ACC112 (cell line): ENCODE results near the gene MTG2.

ENCODE experiments used
- H2AFZ ChIP-seq: fragments of 200-600 bp; sonication (generic); one replicate; pipeline ENCODE4 v1.6.0; 2017; ENCODE audit warnings: antibody characterized with exemption, low read length; ENCODE audit not compliant: unreplicated experiment
- H3K27ac ChIP-seq: fragments of 200-600 bp; sonication (generic); 2 replicates; pipeline ENCODE4 v1.5.1; 2014; ENCODE audit warnings: low read depth, mild to moderate bottlenecking, antibody characterized with exemption, low read length, moderate library complexity
- H3K27me3 ChIP-seq: fragments of 200-600 bp; sonication (generic); 2 replicates; pipeline ENCODE4 v1.6.1; 2014; ENCODE audit warnings: mild to moderate bottlenecking, antibody characterized with exemption, low read length, moderate library complexity, mixed read lengths; ENCODE audit not compliant: insufficient read depth
- H3K36me3 ChIP-seq: fragments of 200-600 bp; sonication (generic); 2 replicates; pipeline ENCODE4 v1.6.1; 2016; ENCODE audit warnings: mild to moderate bottlenecking, antibody characterized with exemption, low read length, moderate library complexity, mixed read lengths; ENCODE audit not compliant: insufficient read depth
- H3K4me1 ChIP-seq: fragments of 200-600 bp; sonication (generic); one replicate; pipeline ENCODE4 v1.6.1; 2016; ENCODE audit warnings: low read length, mixed read lengths; ENCODE audit not compliant: insufficient read depth, unreplicated experiment, control insufficient read depth
- H3K4me3 ChIP-seq: fragments of 200-600 bp; sonication (generic); 2 replicates; pipeline ENCODE4 v1.5.1; 2014; ENCODE audit warnings: mild to moderate bottlenecking, low read depth, low read length
- H3K79me2 ChIP-seq: fragments of 200-600 bp; sonication (generic); one replicate; pipeline ENCODE4 v1.6.0; 2016; ENCODE audit warnings: low read length; ENCODE audit not compliant: control insufficient read depth, unreplicated experiment, insufficient read depth

The MTG2 gene

GRCh38 chr20:62229667-62230066 lies 46.8 kb downstream of the MTG2 start:
- Histone ChIP-seq H3K4me3 (no peak overlapping the region), H3K27ac (no peak overlapping the region), H2AFZ (no peak overlapping the region), H3K4me1 (no peaks in the 10 kb centered on the region), H3K36me3 (no peaks in the 10 kb centered on the region), H3K79me2 (no peaks in the 10 kb centered on the region), H3K27me3 (peaks cover 29% of the 10 kb centered on the region)

GRCh38 chr20:62230276-62230675 lies 47.4 kb downstream of the MTG2 start:
- no peak overlapping the region for H2AFZ ChIP-seq
- H3K4me1 ChIP-seq: no peaks in the 10 kb centered on the region
- no peak overlapping the region for H3K27ac ChIP-seq
- H3K79me2 ChIP-seq: no peaks in the 10 kb centered on the region
- peaks cover 23% of the 10 kb centered on the region for H3K27me3 ChIP-seq
- H3K36me3 ChIP-seq: no peaks in the 10 kb centered on the region
- H3K4me3 ChIP-seq: no peak overlapping the region

- Histone ChIP-seq H3K79me2 (no peaks in the 10 kb centered on the region), H2AFZ (no peak overlapping the region), H3K36me3 (no peaks in the 10 kb centered on the region), H3K27me3 (peaks cover 19% of the 10 kb centered on the region), H3K4me3 (no peak overlapping the region), H3K4me1 (no peaks in the 10 kb centered on the region), H3K27ac (no peak overlapping the region)
Measured at GRCh38 chr20:62230696-62231095, 47.9 kb downstream of the MTG2 start.

- Histone ChIP-seq H3K4me1 (no peaks in the 10 kb centered on the region), H3K27me3 (peaks cover 14% of the 10 kb centered on the region), H3K4me3 (no peak overlapping the region), H3K36me3 (no peaks in the 10 kb centered on the region), H2AFZ (no peak overlapping the region), H3K79me2 (no peaks in the 10 kb centered on the region), H3K27ac (no peak overlapping the region)
Measured at GRCh38 chr20:62231292-62231691, 48.5 kb downstream of the MTG2 start.

- H3K27ac ChIP-seq: no peak overlapping the region
- no peak overlapping the region for H3K4me3 ChIP-seq
- H2AFZ ChIP-seq: no peak overlapping the region
- H3K4me1 ChIP-seq: no peaks in the 10 kb centered on the region
- no peaks in the 10 kb centered on the region for H3K79me2 ChIP-seq
- no peaks in the 10 kb centered on the region for H3K36me3 ChIP-seq
- H3K27me3 ChIP-seq: peaks cover 5% of the 10 kb centered on the region
Measured at GRCh38 chr20:62232194-62232593, 49.4 kb downstream of the MTG2 start.

GRCh38 chr20:62232770-62233645 lies 50.2 kb downstream of the MTG2 start:
- Histone ChIP-seq H3K4me3 (no peak overlapping the region), H2AFZ (no peak overlapping the region), H3K36me3 (no peaks in the 10 kb centered on the region), H3K27ac (no peak overlapping the region), H3K79me2 (no peaks in the 10 kb centered on the region), H3K4me1 (peaks cover 4% of the 10 kb centered on the region), H3K27me3 (no peaks in the 10 kb centered on the region)

GRCh38 chr20:62233684-62234083 lies 50.9 kb downstream of the MTG2 start:
- H3K36me3 ChIP-seq: no peaks in the 10 kb centered on the region
- no peaks in the 10 kb centered on the region for H3K27me3 ChIP-seq
- H3K4me1 ChIP-seq: peaks cover 4% of the 10 kb centered on the region
- H3K79me2 ChIP-seq: peaks cover under 1% of the 10 kb centered on the region
- no peak overlapping the region for H3K27ac ChIP-seq
- H2AFZ ChIP-seq: no peak overlapping the region
- no peak overlapping the region for H3K4me3 ChIP-seq

- H3K27me3 ChIP-seq: no peaks in the 10 kb centered on the region
- H3K27ac ChIP-seq: no peak overlapping the region
- H3K4me3 ChIP-seq: no peak overlapping the region
- H3K79me2 ChIP-seq: peaks cover 7% of the 10 kb centered on the region
- peaks cover 4% of the 10 kb centered on the region for H3K4me1 ChIP-seq
- no peaks in the 10 kb centered on the region for H3K36me3 ChIP-seq
- no peak overlapping the region for H2AFZ ChIP-seq
Measured at GRCh38 chr20:62234339-62234738, 51.5 kb downstream of the MTG2 start.

GRCh38 chr20:62235001-62235776 lies 52.4 kb downstream of the MTG2 start:
- Histone ChIP-seq H3K27me3 (no peaks in the 10 kb centered on the region), H2AFZ (no peak overlapping the region), H3K36me3 (no peaks in the 10 kb centered on the region), H3K27ac (no peak overlapping the region), H3K79me2 (peaks cover 16% of the 10 kb centered on the region), H3K4me3 (no peak overlapping the region), H3K4me1 (peaks cover 4% of the 10 kb centered on the region)

- no peak overlapping the region for H2AFZ ChIP-seq
- no peak overlapping the region for H3K4me3 ChIP-seq
- peaks cover 20% of the 10 kb centered on the region for H3K79me2 ChIP-seq
- no peaks in the 10 kb centered on the region for H3K27me3 ChIP-seq
- no peaks in the 10 kb centered on the region for H3K36me3 ChIP-seq
- no peak overlapping the region for H3K27ac ChIP-seq
- H3K4me1 ChIP-seq: peaks cover 4% of the 10 kb centered on the region
Measured at GRCh38 chr20:62235777-62236157, 52.9 kb downstream of the MTG2 start.

- H3K79me2 ChIP-seq: peaks cover 24% of the 10 kb centered on the region
- no peaks in the 10 kb centered on the region for H3K27me3 ChIP-seq
- H3K27ac ChIP-seq: no peak overlapping the region
- no peak overlapping the region for H3K4me3 ChIP-seq
- H2AFZ ChIP-seq: no peak overlapping the region
- H3K36me3 ChIP-seq: no peaks in the 10 kb centered on the region
- peaks cover 4% of the 10 kb centered on the region for H3K4me1 ChIP-seq
Measured at GRCh38 chr20:62236200-62236599, 53.4 kb downstream of the MTG2 start.
